ENCODE measurements around the gene UTP18.
A peak's percentile ranks its signal among the peaks of the same experiment; 100 is the strongest.
"Not testable (repeated sequence)": the region's sequence is repeated elsewhere in the genome, so short reads cannot be mapped to it uniquely, and the experiment has no call there.

The UTP18 gene

GRCh38 chr17:51260237-51261023, at the start of gene UTP18:
TSS of gene UTP18 (plus strand) at chr17:51260546. CDS start at chr17:51260585, 39 bp downstream.
- DNase-seq (ENCODE audit: low read depth in 1 of 2, low spot score in 1 of 2) = peak; percentile 85 to 93

GRCh38 chr17:51214920-51215319, 45.4 kb upstream of the UTP18 start:
- no peak for DNase-seq (ENCODE audit: low read depth in 1 of 2, low spot score in 1 of 2)

- no peak for DNase-seq (ENCODE audit: low read depth in 1 of 2, low spot score in 1 of 2)
These were observed 42.4 kb upstream of the UTP18 start for GRCh38 chr17:51217946-51218345.

- DNase-seq (ENCODE audit: low read depth in 1 of 2, low spot score in 1 of 2) = no peak
These were observed 39.0 kb upstream of the UTP18 start for GRCh38 chr17:51221322-51221721.

- DNase-seq (ENCODE audit: low read depth in 1 of 2, low spot score in 1 of 2) = no peak
These were observed 35.7 kb upstream of the UTP18 start for GRCh38 chr17:51224402-51225262.

- not testable (repeated sequence) for DNase-seq (ENCODE audit: low read depth in 1 of 2, low spot score in 1 of 2)
These were observed 34.8 kb upstream of the UTP18 start for GRCh38 chr17:51225523-51225922.

- no peak for DNase-seq (ENCODE audit: low read depth in 1 of 2, low spot score in 1 of 2)
These were observed 32.2 kb upstream of the UTP18 start for GRCh38 chr17:51228161-51228560.

GRCh38 chr17:51229889-51230288, 30.5 kb upstream of the UTP18 start:
- DNase-seq (ENCODE audit: low read depth in 1 of 2, low spot score in 1 of 2) = no peak

- DNase-seq (ENCODE audit: low read depth in 1 of 2, low spot score in 1 of 2) = no peak
These were observed 30.0 kb upstream of the UTP18 start for GRCh38 chr17:51230306-51230705.

- no peak for DNase-seq (ENCODE audit: low read depth in 1 of 2, low spot score in 1 of 2)
These were observed 28.3 kb upstream of the UTP18 start for GRCh38 chr17:51231999-51232398.

GRCh38 chr17:51234162-51234561, 26.2 kb upstream of the UTP18 start:
- no peak for DNase-seq (ENCODE audit: low read depth in 1 of 2, low spot score in 1 of 2)

- no peak for DNase-seq (ENCODE audit: low read depth in 1 of 2, low spot score in 1 of 2)
These were observed 22.0 kb upstream of the UTP18 start for GRCh38 chr17:51238255-51238887.

- DNase-seq (ENCODE audit: low read depth in 1 of 2, low spot score in 1 of 2) = no peak
These were observed 20.1 kb upstream of the UTP18 start for GRCh38 chr17:51240275-51240674.

GRCh38 chr17:51244041-51244440, 16.3 kb upstream of the UTP18 start:
- DNase-seq (ENCODE audit: low read depth in 1 of 2, low spot score in 1 of 2) = no peak

GRCh38 chr17:51245535-51245934, 14.8 kb upstream of the UTP18 start:
- no peak for DNase-seq (ENCODE audit: low read depth in 1 of 2, low spot score in 1 of 2)

- no peak for DNase-seq (ENCODE audit: low read depth in 1 of 2, low spot score in 1 of 2)
These were observed 10.0 kb upstream of the UTP18 start for GRCh38 chr17:51250314-51250840.

- DNase-seq (ENCODE audit: low read depth in 1 of 2, low spot score in 1 of 2) = no peak
These were observed 9.3 kb upstream of the UTP18 start for GRCh38 chr17:51251010-51251409.

GRCh38 chr17:51255673-51256072, 4.7 kb upstream of the UTP18 start:
- DNase-seq (ENCODE audit: low read depth in 1 of 2, low spot score in 1 of 2) = no peak

- no peak for DNase-seq (ENCODE audit: low read depth in 1 of 2, low spot score in 1 of 2)
These were observed 4.2 kb upstream of the UTP18 start for GRCh38 chr17:51256101-51256500.

GRCh38 chr17:51257150-51258081, 2.9 kb upstream of the UTP18 start:
- DNase-seq (ENCODE audit: low read depth in 1 of 2, low spot score in 1 of 2) = no peak

Measured in activated CD4-positive, alpha-beta T cell treated with anti-CD3 and anti-CD28 coated beads, Interleukin-2, amount 50 U/mL, for 24 hours (primary cell).